Muscle of back (tissue), 11 donors: ENCODE data around the gene SHISA6. TPM values are rescaled to one million over a fixed set of nuclear protein-coding genes. Genes with fewer than 3 reads are reported as not detected.

Source experiments
- DNase-seq, 3 donors: peaks; one replicate each; pipeline versions ENCODE4 v3.0.0 to v3.0.0-alpha.2; 2013
- polyA plus RNA-seq, 10 donors: library from polyadenylated mRNA; unstranded; fragments of 120-200 nt; gene quantifications; one replicate each; pipeline ENCODE4 v1.2.1, GENCODE V29; 2013; ENCODE audit not compliant: insufficient read length in 10 of 10

SHISA6 gene
- polyA plus RNA-seq, 10 donors, result 8.0 to 16.8 (median 11.8) TPM

- DNase-seq, result no peak
Measured at GRCh38 chr17:11342138-11342537, 101.1 kb downstream of the SHISA6 start.

- peak in 1 of 3 donors; percentile 63 for DNase-seq
Measured at GRCh38 chr17:11349106-11349505, 108.1 kb downstream of the SHISA6 start.

- DNase-seq, result no peak
Measured at GRCh38 chr17:11351479-11351878, 110.5 kb downstream of the SHISA6 start.

GRCh38 chr17:11353601-11354000, 112.6 kb downstream of the SHISA6 start:
- DNase-seq, result peak in 2 of 3 donors; percentile 41 to 78

GRCh38 chr17:11356371-11356770, 115.4 kb downstream of the SHISA6 start:
- DNase-seq, result no peak

GRCh38 chr17:11363565-11364117, 122.6 kb downstream of the SHISA6 start:
- no peak for DNase-seq

GRCh38 chr17:11366272-11366850, 125.3 kb downstream of the SHISA6 start:
- no peak for DNase-seq

- peak in 2 of 3 donors; percentile 10 to 32 for DNase-seq
Measured at GRCh38 chr17:11369575-11369974, 128.6 kb downstream of the SHISA6 start.

GRCh38 chr17:11372692-11373091, 131.7 kb downstream of the SHISA6 start:
- DNase-seq, result no peak

- no peak for DNase-seq
Measured at GRCh38 chr17:11378506-11378905, 137.5 kb downstream of the SHISA6 start.

- DNase-seq, result no peak
Measured at GRCh38 chr17:11380761-11381160, 139.7 kb downstream of the SHISA6 start.

- no peak for DNase-seq
Measured at GRCh38 chr17:11383157-11383556, 142.1 kb downstream of the SHISA6 start.

- DNase-seq, result no peak
Measured at GRCh38 chr17:11384131-11384530, 143.1 kb downstream of the SHISA6 start.

GRCh38 chr17:11387610-11388009, 146.6 kb downstream of the SHISA6 start:
- no peak for DNase-seq

- DNase-seq, result no peak
Measured at GRCh38 chr17:11388054-11388453, 147.0 kb downstream of the SHISA6 start.

- no peak for DNase-seq
Measured at GRCh38 chr17:11389583-11389982, 148.6 kb downstream of the SHISA6 start.

- DNase-seq, result no peak
Measured at GRCh38 chr17:11391134-11391533, 150.1 kb downstream of the SHISA6 start.

GRCh38 chr17:11404431-11405276, 163.6 kb downstream of the SHISA6 start:
- DNase-seq, result peak in 1 of 3 donors; percentile 13

- no peak for DNase-seq
Measured at GRCh38 chr17:11406716-11407115, 165.7 kb downstream of the SHISA6 start.

GRCh38 chr17:11412654-11413053, 171.6 kb downstream of the SHISA6 start:
- no peak for DNase-seq

GRCh38 chr17:11418342-11418741, 177.3 kb downstream of the SHISA6 start:
- no peak for DNase-seq

GRCh38 chr17:11430751-11431150, 189.7 kb downstream of the SHISA6 start:
- DNase-seq, result no peak

GRCh38 chr17:11438673-11439072, 197.7 kb downstream of the SHISA6 start:
- no peak for DNase-seq
